ENCODE data around the gene SOX4. TPM values are rescaled to one million over a fixed set of nuclear protein-coding genes. Genes with fewer than 3 reads are reported as not detected.
A peak's percentile ranks its signal among the peaks of the same experiment; 100 is the strongest.

Gene SOX4
- total RNA-seq, 6 experiments from 2014 or later, result 0.81 to 22.5 (median 2.4) TPM

DNA sequence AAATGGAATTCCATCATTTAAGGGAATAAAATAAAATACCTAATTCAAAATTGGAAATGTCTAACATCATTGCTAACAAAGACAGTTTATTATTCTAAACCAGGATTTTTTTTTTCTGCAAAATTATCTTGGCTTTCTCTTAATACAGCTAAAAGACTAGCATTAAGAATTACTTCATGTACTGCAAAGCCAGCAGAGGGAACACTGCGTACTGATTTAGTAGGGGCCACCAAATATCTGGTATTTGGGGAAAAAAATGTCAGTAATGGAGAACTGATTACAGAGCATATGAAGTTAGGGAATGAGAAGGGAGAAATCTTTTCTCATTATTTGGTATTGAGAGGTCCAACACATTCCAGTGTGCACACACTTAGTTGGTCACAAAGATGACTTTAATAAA is 3.2 kb upstream of the SOX4 start:
- no peaks in the 10 kb centered on the region for H3K36me3 ChIP-seq
- WGBS (ENCODE audit: insufficient coverage, low coverage, low lambda C conversion rate, missing lambda C conversion rate), result 89% methylated on average over 1 of the region's 1 CpG
- H3K27ac ChIP-seq, result no peak overlapping the region
- no peak for DNase-seq
- intact Hi-C loops (cut with DNase I), result no loop called here
- no peaks in the 10 kb centered on the region for H3K9me3 ChIP-seq
- no peak for ATAC-seq
- peaks cover 0 to 16% (median 0%) of the 10 kb centered on the region in 4 donors for H3K4me1 ChIP-seq
- TF ChIP-seq POLR2A (IDR thresholded peaks at IDR 0.05), result no peak
- TF ChIP-seq, protein P1, sequence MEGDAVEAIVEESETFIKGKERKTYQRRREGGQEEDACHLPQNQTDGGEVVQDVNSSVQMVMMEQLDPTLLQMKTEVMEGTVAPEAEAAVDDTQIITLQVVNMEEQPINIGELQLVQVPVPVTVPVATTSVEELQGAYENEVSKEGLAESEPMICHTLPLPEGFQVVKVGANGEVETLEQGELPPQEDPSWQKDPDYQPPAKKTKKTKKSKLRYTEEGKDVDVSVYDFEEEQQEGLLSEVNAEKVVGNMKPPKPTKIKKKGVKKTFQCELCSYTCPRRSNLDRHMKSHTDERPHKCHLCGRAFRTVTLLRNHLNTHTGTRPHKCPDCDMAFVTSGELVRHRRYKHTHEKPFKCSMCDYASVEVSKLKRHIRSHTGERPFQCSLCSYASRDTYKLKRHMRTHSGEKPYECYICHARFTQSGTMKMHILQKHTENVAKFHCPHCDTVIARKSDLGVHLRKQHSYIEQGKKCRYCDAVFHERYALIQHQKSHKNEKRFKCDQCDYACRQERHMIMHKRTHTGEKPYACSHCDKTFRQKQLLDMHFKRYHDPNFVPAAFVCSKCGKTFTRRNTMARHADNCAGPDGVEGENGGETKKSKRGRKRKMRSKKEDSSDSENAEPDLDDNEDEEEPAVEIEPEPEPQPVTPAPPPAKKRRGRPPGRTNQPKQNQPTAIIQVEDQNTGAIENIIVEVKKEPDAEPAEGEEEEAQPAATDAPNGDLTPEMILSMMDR (IDR thresholded peaks at IDR 0.05), result no peak
- H3K27me3 ChIP-seq, result no peaks in the 10 kb centered on the region
- no peak overlapping the region for H3K4me3 ChIP-seq

DNA sequence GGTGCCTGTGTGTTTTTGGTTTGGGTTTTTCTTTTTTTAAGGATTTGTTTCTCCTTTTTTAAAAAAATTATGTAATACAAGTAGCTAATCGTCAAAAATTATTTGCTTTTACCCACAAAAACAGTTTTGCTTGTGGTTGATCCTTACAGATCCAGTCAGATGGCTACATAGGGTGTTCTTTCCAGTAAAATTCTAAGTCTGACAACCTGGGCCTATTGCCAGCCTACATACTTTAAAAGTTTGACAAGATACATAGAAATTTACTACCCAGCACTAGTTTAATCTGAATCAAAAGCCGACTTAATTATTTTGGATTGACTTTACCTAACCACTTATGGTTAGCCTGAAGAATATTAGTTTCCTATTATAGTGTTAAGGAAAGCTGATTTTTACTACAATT is 2.1 kb upstream of the SOX4 start:
- intact Hi-C loops (cut with DNase I), result no loop called here
- TF ChIP-seq, protein P1 (IDR thresholded peaks at IDR 0.05), result no peak
- no peak for TF ChIP-seq POLR2A (IDR thresholded peaks at IDR 0.05)
- WGBS (ENCODE audit: insufficient coverage, low coverage, low lambda C conversion rate, missing lambda C conversion rate), result 37% methylated on average over 2 of the region's 2 CpGs
- Histone ChIP-seq H3K27ac (no peak overlapping the region), H3K27me3 (no peaks in the 10 kb centered on the region), H3K36me3 (no peaks in the 10 kb centered on the region), H3K4me1 (peaks cover 0 to 16% (median 0%) of the 10 kb centered on the region in 4 donors), H3K9me3 (no peaks in the 10 kb centered on the region), H3K4me3 (no peak overlapping the region)
- DNase-seq (no peak), ATAC-seq (no peak)

DNA sequence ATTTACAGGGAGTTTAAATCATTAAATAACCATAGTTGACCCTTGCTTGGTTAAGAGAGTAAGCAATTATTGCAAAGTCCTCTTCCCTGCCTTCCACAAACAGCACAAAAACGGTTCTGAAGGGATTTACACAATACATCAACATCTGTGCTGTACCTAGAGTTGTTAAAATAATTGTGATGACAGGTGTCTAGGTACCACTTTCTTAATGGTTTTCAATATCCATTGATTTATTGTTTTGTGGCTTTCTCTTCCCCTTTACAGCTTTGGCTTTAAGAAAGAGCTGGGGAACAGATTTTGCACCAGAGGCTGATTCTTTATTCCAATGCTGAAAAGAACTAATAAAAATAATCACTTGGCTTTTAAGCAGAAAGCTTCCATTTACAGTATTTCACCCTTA is 598 bp upstream of the SOX4 start:
- H3K4me3 ChIP-seq, result peak overlapping the region in 2 of 3 donors; percentile 55 to 60
- peak overlapping the region in 1 of 3 donors; percentile 9 for H3K27ac ChIP-seq
- H3K4me1 ChIP-seq, result peaks cover 0 to 10% (median 0%) of the 10 kb centered on the region in 4 donors
- 0% methylated on average over 1 of the region's 1 CpG for WGBS (ENCODE audit: insufficient coverage, low coverage, low lambda C conversion rate, missing lambda C conversion rate)
- ATAC-seq (no peak), DNase-seq (no peak)
- no peaks in the 10 kb centered on the region for H3K27me3 ChIP-seq
- TF ChIP-seq, protein P1 (IDR thresholded peaks at IDR 0.05), result no peak
- no peak for TF ChIP-seq POLR2A (IDR thresholded peaks at IDR 0.05)
- no peaks in the 10 kb centered on the region for H3K36me3 ChIP-seq
- intact Hi-C loops (cut with DNase I), result no loop called here
- H3K9me3 ChIP-seq, result no peaks in the 10 kb centered on the region

DNA sequence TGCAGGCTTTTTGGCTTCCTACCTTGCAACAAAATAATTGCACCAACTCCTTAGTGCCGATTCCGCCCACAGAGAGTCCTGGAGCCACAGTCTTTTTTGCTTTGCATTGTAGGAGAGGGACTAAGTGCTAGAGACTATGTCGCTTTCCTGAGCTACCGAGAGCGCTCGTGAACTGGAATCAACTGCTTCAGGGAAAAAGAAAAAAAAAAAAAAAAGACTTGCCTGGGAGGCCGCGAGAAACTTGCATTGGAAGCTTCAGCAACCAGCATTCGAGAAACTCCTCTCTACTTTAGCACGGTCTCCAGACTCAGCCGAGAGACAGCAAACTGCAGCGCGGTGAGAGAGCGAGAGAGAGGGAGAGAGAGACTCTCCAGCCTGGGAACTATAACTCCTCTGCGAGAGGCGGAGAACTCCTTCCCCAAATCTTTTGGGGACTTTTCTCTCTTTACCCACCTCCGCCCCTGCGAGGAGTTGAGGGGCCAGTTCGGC is 420 bp downstream of the SOX4 start:
- peak in 1 of 3 donors; percentile 19 for DNase-seq
- Histone ChIP-seq H3K27ac (peak overlapping the region; percentile 59 to 90 (median 61)), H3K9me3 (no peaks in the 10 kb centered on the region), H3K36me3 (no peaks in the 10 kb centered on the region), H3K4me3 (peak overlapping the region; percentile 55 to 66 (median 60)), H3K27me3 (no peaks in the 10 kb centered on the region), H3K4me1 (peaks cover 0 to 6% (median 0%) of the 10 kb centered on the region in 4 donors)
- intact Hi-C loops (cut with DNase I), result no loop called here
- ATAC-seq, result peak; percentile 6 to 44 (median 40)
- WGBS (ENCODE audit: insufficient coverage, low coverage, low lambda C conversion rate, missing lambda C conversion rate), result under 1% methylated on average over 17 of the region's 19 CpGs
- TF ChIP-seq POLR2A (IDR thresholded peaks at IDR 0.05), result no peak
- TF ChIP-seq, protein P1 (IDR thresholded peaks at IDR 0.05), result no peak

Measured in right lobe of liver (tissue), 6 donors.